GM19193 (cell line): ENCODE results near the gene SERINC5.

Source experiments
- POLR2A ChIP-seq: IDR thresholded peaks from 4 replicates; pipeline ENCODE4 v1.6.1; 2011; ENCODE audit not compliant: insufficient read depth, insufficient read length; ENCODE audit errors: extremely low read depth

The SERINC5 gene

DNA sequence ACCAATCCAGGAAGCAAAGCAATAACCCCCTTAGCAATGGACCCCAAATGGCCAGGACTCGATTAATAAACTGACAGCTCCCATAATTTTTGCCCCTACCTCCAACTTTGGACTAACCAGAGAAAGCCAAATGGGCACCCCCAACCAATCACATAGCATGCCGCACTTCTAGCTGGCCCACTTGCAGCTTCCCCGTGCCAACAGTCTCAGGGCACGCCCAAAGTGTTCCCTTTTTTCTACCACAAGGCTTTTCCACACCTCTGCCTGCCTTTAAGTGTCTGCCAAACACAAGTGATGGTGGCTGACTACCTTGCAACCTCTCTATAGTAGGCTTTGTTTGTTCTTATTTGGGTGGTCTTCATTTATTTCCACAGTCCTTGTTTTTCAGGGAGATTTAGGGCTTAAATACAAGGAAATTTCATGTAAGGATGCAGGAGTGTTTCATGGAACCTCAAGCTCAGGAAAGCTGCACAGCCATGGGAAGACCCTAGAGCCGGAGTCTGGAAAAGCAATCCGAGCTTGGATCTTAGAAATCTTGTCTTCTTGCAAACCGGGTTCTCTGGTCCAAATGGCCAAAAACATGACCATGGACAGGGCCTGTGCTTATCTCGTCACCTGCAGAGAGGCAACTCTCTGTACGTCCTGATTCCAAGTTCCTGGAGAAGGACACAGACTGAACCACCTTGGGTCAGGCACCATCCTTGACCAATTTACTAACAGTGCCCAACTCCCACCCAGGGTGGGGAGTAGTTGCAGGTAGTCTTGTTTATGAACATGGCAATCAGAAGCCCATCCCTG lies 131.5 kb downstream of the SERINC5 start:
- TF ChIP-seq POLR2A = no peak

DNA sequence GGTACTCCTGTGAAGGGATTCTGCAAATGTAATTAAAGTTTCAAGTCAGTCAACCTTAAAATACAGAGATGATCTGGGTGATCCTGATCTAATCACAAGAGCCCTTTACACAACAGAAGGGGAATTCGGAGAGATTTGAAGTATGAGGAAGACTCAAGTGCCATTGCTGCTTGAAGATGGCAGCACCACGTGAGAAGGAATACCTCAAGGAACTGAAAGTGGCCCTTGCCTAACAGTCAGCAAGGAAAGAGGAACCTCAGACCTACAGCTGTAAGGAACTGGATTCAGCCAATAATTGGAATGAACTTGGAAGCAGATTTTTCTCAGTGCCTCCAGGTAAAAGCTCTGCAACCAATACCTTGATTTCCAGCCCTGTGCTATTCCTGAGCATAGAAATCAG lies 133.3 kb downstream of the SERINC5 start:
- no peak for TF ChIP-seq POLR2A

DNA sequence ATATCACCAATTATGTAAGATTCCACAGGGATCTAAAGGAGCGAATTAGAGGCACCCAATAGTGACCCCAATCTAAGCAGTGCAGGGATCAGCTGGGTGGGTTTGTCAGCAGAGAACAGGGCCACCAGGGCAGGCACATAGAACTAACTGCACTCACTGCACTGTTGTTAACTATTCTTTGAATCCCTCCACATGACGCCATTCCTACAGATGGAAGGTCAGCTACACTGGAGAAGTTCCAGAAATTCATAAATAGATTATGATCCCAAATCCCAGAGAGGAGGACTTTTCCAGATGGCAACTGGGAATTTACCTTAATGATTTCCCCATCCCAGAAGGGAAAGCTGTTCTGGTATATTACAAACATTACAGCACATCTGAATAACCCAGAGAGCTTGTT lies 136.5 kb downstream of the SERINC5 start:
- no peak for TF ChIP-seq POLR2A

DNA sequence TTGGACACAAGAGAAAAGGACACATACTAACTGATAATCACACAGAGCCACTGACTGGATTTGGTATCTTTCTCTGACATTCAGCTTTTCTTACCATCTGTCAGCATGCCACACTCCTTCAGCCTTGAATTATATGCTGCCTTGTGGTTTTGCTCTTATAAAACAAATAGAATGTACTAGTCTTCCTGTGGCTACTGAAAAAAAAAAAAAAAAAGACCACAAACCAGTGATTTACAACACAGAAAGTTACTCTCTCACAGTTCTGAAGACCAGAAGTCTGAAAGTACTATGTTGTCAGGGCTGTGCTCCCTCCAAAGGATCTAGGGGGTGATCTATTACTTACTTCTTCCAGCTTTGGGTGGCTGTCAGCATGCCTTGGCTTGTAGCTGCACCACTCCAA lies 138.4 kb downstream of the SERINC5 start:
- no peak for TF ChIP-seq POLR2A

DNA sequence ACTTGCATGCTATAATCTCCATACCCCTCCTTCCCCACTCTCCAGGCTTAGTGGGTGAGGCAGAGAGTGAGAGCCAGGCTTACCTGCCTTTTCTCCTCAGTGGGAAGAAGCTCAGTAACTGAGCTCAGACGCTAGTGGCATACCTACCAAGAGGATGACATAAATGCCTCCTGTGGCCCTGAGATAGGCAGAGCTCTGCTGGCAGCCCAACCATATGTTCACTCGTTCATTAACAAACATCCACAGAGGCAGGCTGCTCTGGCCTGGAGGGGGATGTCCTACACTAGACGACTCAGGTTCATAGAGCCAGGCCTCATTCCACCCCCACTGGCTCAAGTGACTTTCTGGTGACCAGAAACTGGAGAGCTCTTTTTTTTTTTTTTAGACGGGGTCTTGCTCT lies 139.4 kb downstream of the SERINC5 start:
- TF ChIP-seq POLR2A = no peak

DNA sequence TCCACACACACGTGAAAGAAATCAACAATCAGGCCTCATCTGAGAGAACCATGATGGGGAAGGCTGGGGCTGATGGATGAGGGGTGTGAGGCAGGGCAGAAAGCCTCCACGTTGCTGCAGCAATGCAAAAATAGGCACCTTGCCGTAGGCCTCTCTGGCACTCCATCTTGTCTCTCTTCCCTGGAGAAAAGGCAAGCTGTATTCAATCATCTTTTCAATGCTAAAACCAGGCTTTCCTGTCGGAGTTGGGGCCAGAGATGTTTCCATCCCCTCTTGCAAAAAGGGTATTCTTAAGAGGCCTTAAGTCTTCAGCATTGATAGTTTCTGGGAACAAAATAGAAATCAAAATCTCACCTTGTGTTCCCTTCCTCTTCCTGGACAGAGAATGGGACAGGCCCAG lies 139.8 kb downstream of the SERINC5 start:
- TF ChIP-seq POLR2A = no peak

DNA sequence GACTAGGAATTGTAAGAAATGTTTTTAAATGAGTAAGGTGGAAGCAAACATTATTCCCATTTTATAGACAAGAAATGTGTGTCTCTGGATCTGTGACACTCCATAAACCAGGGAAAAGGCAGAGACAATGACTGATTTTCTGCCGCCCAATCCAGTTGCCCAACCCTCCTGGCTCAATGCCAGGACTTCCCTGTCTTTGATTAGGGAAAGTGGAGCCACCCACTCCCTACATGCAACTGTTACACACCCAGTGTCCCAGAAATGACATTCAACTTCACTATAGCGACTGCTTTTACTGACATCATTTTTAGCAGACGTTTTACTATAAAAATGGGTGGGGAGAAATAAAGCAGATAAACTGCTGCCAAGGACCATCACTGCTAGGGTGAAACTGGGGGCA lies 141.0 kb downstream of the SERINC5 start:
- no peak for TF ChIP-seq POLR2A

DNA sequence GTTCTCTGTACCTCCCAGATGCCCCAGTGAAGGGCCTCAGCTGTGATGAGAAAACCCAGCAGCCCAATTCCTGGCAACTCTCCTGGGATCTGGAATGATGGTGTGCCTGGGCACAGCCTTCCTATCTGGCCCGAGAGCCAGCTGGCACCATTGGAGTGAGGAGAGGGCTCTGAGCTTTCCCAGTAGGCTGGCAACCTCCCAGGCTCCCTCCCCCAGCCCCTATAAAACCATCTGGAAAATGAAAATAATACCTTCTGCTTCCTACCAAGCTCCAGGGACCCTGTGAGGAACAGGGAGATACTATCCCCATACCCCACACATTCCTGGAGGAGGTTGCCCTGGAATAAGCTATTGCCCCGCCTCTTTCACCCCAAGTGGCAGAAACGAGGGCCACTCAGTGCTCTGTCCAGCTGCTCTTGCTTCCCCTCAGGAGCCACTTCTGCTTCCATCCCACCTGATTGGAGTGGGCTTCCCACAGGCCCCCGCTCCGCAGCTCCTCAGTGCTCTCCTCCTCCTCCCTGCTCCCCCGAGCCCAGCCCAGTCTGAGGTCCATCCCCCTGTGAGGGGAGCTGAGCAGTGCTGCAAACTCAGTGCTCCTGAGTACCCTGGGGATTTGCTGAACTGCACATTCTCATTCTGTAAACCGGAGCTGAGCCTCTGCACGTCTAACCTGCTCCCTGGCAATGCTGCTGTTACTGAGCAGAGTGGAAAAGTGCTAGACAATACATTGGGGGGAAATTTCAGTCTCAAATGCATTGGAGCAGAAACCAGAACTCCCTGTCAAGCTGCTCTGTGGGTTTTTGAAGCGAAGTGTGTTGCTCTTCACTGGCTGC lies 146.0 kb downstream of the SERINC5 start:
- TF ChIP-seq POLR2A = no peak

DNA sequence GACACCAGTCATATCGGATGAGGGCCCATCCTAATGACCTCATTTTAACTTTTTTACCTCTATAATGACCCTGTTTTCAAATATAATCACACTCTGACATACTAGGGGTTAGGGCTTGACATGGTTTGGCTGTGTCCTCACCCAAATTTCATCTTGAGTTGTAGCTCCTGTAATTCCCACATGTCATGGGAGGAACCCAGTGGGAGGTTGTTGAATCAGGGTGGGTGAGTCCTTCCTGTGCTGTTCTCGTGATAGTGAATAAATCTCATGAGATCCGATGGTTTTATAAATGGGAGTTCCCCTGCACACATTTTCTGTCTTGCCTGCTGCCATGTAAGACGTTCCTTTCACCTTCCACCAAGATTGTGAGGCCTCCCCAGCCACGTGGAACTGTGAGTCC lies 148.9 kb downstream of the SERINC5 start:
- TF ChIP-seq POLR2A = no peak

DNA sequence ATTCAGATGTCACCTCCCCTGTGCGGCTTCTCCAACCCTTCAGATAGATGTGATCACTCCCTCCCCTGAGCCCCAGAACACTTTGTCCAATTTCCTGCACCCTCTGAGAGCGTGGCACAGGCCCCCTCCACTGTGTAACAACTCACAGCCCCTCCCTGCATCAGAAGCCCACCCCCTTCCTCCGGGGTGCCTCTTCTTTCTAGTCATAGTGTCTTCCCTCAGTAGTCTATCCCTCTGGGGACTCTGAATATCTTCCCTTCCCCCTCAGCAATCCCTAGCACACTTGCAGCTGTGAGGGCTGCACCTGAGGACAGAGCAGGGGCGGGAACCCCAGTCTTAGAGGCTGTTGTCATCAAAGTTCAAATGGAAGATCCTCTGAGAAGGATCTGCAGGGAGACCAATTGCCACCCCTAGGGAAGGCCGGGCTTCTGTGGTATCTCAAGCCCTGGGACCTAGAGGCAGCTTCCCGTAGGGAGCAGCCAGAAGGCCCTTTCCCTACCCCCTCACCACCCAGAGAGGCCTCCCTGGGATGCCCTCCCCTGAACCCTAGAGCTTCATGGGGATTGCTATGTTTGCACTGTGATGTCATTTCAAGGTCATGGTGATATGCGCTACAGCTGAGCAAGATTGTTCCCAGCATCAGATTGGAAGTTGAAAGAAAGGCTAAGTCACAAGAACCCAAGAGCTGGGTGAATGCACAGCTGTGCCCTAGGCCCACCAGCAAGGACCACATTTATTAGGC lies 150.0 kb downstream of the SERINC5 start:
- TF ChIP-seq POLR2A = no peak

DNA sequence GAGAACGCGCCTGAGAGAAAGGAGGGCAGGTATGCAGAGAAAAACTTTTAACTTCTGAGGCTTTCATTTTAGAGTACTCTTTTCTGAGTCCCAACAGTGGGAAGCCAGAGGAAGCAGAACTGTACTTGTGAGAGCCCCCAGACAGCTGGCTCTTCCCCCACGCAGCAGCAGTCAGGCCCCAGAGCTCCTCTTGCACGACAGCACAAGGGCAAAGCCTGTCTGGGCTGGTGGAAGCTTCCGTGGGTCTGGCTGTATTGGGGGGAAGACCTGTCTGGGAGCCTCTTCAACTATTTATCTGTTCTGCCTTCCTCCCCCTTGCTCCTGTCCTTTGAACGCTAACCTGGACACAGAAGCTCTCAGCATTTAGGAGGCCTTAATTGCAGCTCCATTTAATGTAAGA lies 152.5 kb downstream of the SERINC5 start:
- TF ChIP-seq POLR2A = no peak

DNA sequence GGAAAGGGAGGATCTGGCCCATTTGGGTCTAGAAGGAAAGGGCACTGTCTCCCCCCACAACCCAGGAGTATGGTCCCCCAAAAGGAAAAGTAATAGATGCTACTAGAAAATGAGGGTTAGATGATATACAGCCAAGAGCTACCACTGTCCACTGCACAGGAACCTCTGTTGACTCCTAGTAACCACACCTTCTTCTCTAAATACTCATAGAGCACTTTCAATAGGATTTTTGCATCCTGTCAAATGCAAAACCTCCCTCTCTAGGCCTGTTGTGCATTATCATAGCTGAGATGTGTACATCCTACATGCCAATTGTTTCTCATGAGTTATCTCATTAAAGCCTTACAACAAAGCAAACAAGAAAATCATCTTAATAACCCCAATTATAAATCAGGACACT lies 153.9 kb downstream of the SERINC5 start:
- no peak for TF ChIP-seq POLR2A

DNA sequence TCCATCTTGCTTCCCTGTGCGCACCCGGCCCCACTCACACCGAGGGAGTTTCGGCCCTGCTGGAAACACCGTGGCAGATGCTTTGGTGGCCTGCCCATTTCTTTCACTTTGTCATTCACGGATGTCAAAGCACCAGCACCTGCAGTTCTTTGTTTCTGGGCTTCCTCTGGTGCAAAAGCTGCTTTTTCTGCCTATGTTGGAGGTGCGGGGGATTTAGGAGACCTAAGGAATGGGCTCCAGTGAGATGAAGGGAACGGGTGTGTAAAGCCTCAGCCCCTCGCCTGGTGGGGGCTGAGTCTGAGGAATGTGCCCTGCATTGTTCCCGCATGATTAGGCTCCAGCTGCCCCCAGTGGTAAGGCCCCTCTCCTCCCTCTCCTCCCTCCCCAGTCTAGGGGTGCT lies 158.4 kb downstream of the SERINC5 start:
- no peak for TF ChIP-seq POLR2A

DNA sequence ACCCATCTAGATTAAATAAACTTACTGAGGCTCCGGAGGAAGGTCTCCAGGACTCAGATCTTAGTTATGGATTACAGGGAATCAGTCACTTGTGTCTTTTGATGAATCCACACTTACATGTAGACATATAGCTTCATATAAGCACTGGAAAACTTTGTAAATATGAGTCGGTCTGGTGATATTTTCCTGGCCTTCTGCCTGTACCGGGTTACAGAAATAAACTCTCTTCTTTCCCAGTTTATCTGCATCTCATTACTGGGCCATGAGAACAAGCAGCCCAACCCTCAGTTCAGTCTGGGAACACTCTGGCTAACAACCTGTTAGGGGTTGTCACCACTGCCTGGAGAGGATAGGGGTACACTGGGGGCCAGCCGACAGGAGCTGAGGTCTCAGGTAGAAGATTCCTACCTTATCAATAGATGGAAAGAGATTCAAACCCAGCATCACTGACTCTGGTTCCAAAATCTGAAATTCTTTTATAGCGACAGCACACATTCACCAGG lies 161.6 kb downstream of the SERINC5 start:
- no peak for TF ChIP-seq POLR2A

DNA sequence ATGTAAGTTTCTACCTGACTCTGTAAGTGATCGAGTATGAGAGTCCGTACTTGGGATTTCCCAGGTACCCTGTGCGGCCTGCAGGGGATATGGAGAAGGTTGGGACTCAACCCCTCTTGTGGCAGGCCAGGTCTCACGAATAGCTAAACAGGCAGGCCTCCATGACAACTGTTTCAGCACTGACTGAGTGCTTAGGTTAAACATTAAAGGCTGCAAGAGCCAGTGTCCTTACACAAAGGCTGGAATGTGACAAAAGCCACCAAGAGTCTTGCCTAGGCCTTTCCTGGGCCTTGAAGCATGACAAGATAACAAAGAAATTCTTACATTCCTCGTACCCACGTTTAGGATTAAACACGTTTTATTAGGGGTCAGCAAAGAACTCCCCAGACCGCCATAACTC lies 162.1 kb downstream of the SERINC5 start:
- TF ChIP-seq POLR2A = no peak
